NOMO-1 treated with DMSO at 0.1 percent for 48 hours (cell line): ENCODE measurements around the gene POLE2.
"Not testable (repeated sequence)": the region's sequence is repeated elsewhere in the genome, so short reads cannot be mapped to it uniquely, and the experiment has no call there.

Experiments used
- DNase-seq: peaks from one replicate; lab custom pipeline; 2025; ENCODE audit not compliant: unreplicated experiment; lab: John Stamatoyannopoulos, UW

The POLE2 gene

DNA sequence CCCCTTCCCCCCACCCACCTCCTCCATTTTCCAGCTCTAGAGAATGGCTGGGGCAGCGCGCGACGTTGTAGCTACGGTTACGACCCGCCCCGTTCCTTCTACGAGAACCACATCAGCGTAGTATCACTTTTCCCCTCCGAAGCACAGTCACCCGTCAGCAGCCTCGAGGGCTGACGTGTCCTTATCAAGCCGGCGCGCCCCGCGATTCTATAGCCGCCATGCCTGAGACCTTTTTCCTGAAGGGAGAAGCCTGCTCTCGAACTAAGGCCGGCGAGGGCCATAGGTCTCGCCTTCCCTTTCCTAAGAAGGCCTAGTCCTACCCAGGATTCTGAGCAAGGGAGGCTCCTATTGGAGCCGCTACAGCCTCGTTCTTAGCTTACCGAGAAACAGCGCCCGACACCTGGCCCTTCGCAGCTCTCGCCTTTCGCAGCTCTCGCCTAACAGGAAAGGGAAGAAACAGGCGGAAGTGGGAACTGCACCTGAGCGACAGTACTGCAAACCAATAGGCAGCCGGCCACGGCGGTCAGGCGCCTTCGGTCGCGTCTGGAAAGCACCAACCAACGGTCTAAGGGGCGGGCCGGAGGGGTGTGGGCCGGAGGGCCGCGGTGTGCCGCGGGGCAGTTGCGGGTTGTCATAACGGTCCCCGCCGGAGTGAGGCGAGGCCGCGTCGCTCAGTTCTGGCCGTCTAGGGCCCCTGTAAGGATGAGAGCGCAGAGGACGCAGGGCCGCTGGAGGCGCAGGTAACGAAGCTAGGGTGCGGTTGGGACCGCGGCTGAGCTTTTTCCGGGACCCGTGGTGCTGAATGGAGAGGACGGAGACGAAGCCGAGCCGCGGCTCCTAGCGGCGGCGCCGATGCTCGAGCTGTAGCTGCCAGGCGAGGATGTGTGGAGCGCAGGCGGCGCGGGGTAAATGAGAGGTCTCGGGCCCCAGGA lies 67.6 kb downstream of the POLE2 start, which contains the start of the genes MGAT2 and RPL36AL:
TSS of gene MGAT2 (plus strand) at position 618 of the 932 bp plus-strand sequence. CDS start 470 bp downstream, outside the sequence.
TSS of gene RPL36AL (minus strand) at position 445 of the 932 bp plus-strand sequence. CDS start 1,522 bp downstream, outside the sequence.
- DNase-seq = peak; percentile 96

DNA sequence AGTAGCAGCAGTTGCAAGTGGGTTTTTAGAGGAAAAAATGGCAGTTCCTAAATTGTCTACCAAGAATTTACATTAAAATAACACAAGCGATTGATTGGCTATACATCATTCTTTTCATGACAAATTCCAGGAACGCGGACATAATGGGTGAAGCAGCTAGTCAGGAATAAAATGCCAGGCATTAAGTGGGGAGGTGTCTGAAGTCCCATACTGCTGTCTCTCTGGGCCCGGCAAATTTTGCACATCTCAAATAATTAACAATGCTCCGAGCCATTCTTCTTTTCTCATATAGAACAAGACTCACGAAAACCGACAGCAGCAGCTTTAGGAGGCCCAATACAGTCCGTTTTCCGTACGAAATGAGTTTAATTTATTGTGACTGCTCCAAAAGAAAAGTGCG lies 68.3 kb downstream of the POLE2 start:
- DNase-seq = no peak

DNA sequence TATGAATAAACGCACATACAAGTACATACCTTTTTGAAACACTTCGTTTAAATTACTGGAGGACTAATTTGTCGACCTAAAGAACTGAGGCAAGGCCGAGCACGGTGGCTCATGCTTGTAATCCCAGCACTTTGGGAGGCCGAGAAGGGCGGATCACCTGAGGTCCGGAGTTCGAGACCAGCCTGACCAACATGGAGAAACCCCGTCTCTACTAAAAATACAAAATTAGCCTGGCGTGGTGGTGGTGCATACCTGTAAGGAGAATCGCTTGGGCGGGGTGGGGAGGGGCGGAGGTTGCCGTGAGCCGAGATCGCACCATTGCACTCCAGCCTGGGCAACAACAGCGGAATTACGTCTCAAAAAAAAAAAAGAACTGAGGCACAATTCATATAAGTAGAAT lies 68.7 kb downstream of the POLE2 start:
- DNase-seq = not testable (repeated sequence)

DNA sequence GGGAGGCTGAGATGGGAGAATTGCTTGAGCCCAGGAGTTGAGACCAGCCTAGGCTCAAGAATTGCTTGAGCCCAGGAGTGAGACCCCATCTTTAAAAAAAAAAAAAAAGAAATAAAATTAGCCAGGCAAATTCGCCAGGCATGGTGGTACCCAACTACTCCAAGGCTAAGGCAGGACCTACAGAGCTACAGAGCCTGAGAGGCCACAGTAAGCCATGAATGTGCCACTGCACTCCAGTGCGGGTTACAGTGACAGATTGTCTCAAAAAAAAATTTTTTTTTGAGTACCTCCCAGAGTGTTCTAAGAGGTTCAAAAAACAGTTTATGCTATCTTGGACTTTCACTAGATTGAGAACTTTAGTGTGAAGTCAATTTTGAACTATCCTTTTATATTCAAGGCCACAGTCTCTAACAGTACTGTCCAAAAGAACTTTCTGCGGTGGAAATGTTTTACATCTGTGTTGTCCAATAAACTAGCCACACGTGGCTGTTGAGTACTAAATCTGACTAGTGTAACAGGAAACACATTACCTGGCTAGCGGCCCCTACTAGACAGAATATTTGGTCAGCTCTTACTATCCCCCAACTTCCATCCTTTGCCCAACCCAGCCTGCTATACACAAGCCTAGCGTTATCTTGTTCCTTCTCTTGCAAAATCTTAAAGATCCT lies 70.0 kb downstream of the POLE2 start:
- DNase-seq = no peak

DNA sequence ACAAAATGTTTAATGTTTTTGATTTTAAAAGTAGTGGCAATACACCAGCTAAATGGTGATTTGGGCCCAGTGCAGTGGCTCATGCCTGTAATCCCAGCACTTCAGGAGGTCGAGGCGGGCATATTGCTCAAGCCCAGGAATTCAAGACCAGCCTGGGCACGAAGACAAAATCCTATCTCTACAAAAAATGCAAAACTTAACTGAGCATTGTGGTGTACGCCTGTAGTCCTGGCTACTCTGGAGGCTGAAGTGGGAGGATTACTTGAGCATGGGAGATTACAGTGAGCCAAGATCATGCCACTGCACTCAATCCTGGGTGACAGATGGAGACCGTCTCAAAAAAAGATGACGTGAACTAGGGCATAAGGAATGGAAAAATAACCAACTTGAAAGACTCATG lies 72.2 kb downstream of the POLE2 start:
- DNase-seq = no peak

DNA sequence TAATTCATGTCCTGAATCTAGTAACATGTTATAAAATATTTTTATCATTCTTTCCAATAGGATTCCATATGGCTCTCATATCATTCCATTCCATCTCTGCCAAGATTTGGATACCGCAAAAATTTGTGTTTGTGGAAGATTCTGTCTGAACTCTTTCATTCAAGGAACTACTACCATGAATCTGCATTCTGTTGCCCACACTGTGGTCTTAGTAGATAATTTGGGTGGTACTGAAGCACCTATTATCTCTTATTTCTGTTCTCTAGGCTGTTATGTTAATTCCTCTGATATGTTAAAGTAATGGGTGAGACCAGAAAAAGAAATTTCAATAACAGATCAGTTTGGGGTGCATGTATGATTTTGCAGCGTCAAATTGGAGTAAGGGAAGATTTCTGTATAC lies 73.8 kb downstream of the POLE2 start:
- no peak for DNase-seq

DNA sequence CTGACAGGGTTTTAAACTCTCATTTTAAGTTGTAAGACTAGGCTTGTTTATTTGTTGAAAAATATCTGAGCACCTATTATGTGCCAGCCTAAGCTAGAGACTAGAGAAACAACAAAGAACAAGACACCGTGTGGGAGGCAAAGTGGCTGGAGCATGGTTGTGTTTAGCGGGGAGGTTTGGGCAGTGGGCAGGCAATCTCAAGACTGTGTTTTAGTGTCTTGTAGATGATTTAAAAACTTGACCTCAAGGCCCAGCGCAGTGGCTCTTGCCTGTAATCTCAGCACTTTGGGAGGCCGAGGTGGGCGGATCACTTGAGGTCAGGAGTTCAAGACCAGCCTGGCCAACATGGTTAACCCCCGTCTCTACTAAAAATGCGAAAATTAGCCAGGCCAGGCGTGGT lies 75.3 kb downstream of the POLE2 start:
- no peak for DNase-seq

DNA sequence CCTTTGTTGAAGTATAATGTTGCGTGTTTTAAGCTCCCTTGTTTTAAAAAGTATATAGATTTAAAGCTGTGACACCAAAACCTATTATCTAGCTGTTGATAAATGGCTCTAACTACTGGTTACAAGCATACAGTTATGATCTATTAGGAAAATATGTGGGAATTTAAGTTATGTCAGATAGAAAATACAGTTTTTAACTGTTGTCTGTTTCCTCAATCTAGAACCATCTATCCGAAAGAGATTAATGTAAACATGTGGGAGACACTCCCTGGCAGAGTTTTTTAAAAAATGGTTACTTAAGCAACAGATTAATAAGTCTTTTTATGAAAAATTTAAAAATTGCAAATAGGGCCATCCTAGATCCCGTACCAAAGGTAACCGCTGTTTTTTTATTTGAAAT lies 75.8 kb downstream of the POLE2 start:
- DNase-seq = no peak

DNA sequence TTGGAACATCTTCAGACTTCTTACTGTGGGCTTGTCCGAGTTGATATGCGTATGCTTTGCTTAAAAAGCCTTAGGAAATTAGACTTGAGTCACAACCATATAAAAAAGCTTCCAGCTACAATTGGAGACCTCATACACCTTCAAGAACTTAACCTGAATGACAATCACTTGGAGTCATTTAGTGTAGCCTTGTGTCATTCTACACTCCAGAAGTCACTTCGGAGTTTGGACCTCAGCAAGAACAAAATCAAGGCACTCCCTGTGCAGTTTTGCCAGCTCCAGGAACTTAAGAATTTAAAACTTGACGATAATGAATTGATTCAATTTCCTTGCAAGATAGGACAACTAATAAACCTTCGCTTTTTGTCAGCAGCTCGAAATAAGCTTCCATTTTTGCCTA lies 80.4 kb downstream of the POLE2 start:
- no peak for DNase-seq

DNA sequence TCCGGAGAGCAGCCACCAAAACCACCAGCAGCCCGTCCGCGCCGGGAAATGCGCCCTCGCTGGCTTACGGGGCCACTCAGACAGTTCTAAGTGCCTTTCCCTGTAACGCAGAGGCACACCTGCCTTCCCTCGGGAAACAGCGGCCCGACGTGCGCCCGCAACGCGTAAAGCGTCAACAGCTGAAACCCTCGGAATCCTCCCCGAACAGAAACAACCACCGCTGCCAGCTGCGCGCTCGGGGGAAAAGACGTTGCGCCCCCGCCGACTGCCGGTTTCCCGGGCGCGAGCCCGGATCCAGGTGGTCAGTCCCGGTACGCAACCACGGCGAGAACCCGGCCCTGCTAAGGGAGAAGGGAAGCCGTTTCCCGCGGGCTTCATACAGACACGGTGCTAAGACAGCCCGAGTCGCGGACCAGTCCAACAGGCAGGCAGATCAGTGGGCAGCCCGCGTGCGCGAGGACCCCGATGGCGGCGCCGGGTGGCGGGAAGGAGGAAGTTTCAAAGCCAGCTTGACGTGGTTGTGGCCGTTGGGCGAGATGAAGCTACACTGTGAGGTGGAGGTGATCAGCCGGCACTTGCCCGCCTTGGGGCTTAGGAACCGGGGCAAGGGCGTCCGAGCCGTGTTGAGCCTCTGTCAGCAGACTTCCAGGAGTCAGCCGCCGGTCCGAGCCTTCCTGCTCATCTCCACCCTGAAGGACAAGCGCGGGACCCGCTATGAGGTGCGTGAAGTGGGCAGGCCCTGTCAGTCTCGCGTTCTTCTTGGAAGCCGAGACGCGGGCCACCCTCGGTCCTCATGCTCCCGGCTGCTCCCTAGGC lies 89.3 kb downstream of the POLE2 start, which contains the start of gene LRR1:
TSS of gene LRR1 (plus strand) at position 456 of the 816 bp plus-strand sequence. CDS start at position 537, 81 bp downstream.
- DNase-seq = peak; percentile 83

DNA sequence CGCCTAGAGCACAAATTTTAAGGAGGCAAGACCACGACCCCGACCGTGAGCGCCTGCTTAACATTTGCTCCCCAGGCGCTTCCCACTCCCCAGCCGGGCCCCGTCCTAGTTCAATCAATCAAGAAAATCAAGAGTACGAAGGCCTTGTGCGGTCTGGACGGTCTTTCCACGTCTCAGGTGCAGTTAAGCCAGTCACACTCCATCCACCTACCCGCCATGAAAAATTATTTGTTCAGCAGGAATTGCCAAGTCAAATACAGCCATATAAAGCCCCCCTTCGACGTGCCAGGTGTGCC lies 89.9 kb downstream of the POLE2 start:
- no peak for DNase-seq

DNA sequence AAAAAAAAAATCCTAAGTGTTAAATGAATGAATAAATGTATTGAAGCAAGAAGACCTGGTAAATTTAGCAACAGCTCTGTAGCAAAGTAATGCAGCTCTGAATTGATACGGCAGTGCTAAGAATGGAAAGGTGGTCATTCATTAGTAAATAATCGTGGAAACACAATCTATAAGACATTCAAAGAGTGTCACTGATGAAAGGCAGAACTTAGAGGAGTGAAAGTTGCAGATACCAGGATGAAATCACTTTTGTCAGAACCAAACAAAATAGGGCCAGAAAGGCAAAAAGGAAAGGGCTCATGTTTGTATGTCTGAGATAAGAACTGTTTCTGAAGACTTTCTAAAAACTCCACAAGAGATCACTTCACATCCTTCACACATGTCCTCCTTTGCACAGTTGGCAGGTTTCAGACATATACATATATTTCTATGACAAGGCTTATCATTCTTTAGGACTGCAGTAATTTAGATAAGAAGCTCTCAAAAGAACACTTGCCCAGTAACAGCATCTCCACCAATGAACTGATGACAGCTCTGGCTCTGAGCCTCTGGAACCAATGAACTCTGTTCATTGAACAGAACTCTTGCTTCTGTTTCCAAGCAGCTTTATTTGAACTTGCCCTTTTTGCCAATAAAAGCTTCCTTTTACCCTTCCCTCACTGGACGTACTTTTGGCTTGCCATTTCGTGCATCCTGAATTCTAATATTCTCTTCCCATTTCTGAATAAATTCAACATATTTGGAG lies 93.5 kb downstream of the POLE2 start:
- no peak for DNase-seq
